Tongue (tissue), 2 donors: ENCODE results near the gene USP7. TPM values are rescaled to one million over a fixed set of nuclear protein-coding genes. Genes with fewer than 3 reads are reported as not detected.
"Not testable (repeated sequence)": the region's sequence is repeated elsewhere in the genome, so short reads cannot be mapped to it uniquely, and the experiment has no call there.

Experiments
- DNase-seq: peaks from one replicate; pipeline ENCODE4 v3.0.0-alpha.2; 2015
- total RNA-seq: library from RNA; depleted of rRNA; stranded (reverse); fragments of >200 nt; gene quantifications from one replicate; pipeline ENCODE4 v1.2.3, GENCODE V29; 2014

The USP7 gene
- total RNA-seq, 1 donor from 2014 or later, result 103 TPM

GRCh38 chr16:8924214-8924613, 39.5 kb downstream of the USP7 start:
- no peak for DNase-seq

GRCh38 chr16:8923199-8923598, 40.5 kb downstream of the USP7 start:
- peak; percentile 17 for DNase-seq

- DNase-seq, result no peak
Measured at GRCh38 chr16:8921347-8921984, 42.2 kb downstream of the USP7 start.

- DNase-seq, result no peak
Measured at GRCh38 chr16:8920645-8921346, 42.9 kb downstream of the USP7 start.

- DNase-seq, result no peak
Measured at GRCh38 chr16:8919934-8920462, 43.7 kb downstream of the USP7 start.

GRCh38 chr16:8919089-8919933, 44.4 kb downstream of the USP7 start:
- DNase-seq, result no peak

- DNase-seq, result not testable (repeated sequence)
Measured at GRCh38 chr16:8917336-8917735, 46.4 kb downstream of the USP7 start.

- no peak for DNase-seq
Measured at GRCh38 chr16:8916541-8917225, 47.0 kb downstream of the USP7 start.

- no peak for DNase-seq
Measured at GRCh38 chr16:8915722-8916301, 47.9 kb downstream of the USP7 start.

GRCh38 chr16:8914098-8914497, 49.6 kb downstream of the USP7 start:
- no peak for DNase-seq

- no peak for DNase-seq
Measured at GRCh38 chr16:8912793-8913192, 50.9 kb downstream of the USP7 start.

GRCh38 chr16:8910811-8911210, 52.9 kb downstream of the USP7 start:
- DNase-seq, result no peak

- DNase-seq, result no peak
Measured at GRCh38 chr16:8908810-8909468, 54.8 kb downstream of the USP7 start.

- no peak for DNase-seq
Measured at GRCh38 chr16:8907096-8907495, 56.6 kb downstream of the USP7 start.

GRCh38 chr16:8905795-8906591, 57.7 kb downstream of the USP7 start:
- no peak for DNase-seq

- peak; percentile 21 for DNase-seq
Measured at GRCh38 chr16:8905168-8905762, 58.4 kb downstream of the USP7 start.

GRCh38 chr16:8904018-8904430, 59.7 kb downstream of the USP7 start:
- no peak for DNase-seq

- DNase-seq, result no peak
Measured at GRCh38 chr16:8903004-8903403, 60.7 kb downstream of the USP7 start.

GRCh38 chr16:8901320-8901861, 62.3 kb downstream of the USP7 start:
- no peak for DNase-seq

GRCh38 chr16:8900343-8900742, 63.4 kb downstream of the USP7 start:
- no peak for DNase-seq
